Activated T-helper 1 cell treated with anti-CD3 and anti-CD28 coated beads, Interleukin-12 subunit alpha, Interleukin-12 subunit beta, Interleukin-2, Interleukin-4 antibody, amounts not matched to agents 30 ng/mL and 10 ng/mL and 1 ng/mL, durations not matched to agents 14 hours and 24 hours and 36 hours (primary cell): ENCODE results near the gene SUFU. TPM values are rescaled to one million over a fixed set of nuclear protein-coding genes. Genes with fewer than 3 reads are reported as not detected.
"Not testable (repeated sequence)": the region's sequence is repeated elsewhere in the genome, so short reads cannot be mapped to it uniquely, and the experiment has no call there.

Source experiments
- DNase-seq: peaks from one replicate; pipeline ENCODE4 v3.0.0; 2021; ENCODE audit warnings: low spot score
- H3K27ac Mint-ChIP-seq: one replicate; pipeline ENCODE4 v1.8.0; 2021; ENCODE audit warnings: mild to moderate bottlenecking, mixed read lengths
- H3K27me3 Mint-ChIP-seq: one replicate; pipeline ENCODE4 v1.8.0; 2022; ENCODE audit warnings: mild to moderate bottlenecking, moderate library complexity, mixed read lengths; ENCODE audit not compliant: insufficient read depth
- H3K36me3 Mint-ChIP-seq: one replicate; pipeline ENCODE4 v1.8.0; 2021; ENCODE audit warnings: low read depth, mixed read lengths
- H3K4me1 Mint-ChIP-seq: one replicate; pipeline ENCODE4 v1.8.0; 2021; ENCODE audit warnings: low read depth, mixed read lengths
- H3K4me3 Mint-ChIP-seq: one replicate; pipeline ENCODE4 v1.8.0; 2021; ENCODE audit warnings: mild to moderate bottlenecking, moderate library complexity, mixed read lengths
- H3K9me3 Mint-ChIP-seq: one replicate; pipeline ENCODE4 v1.8.0; 2021; ENCODE audit warnings: mixed read lengths
- intact Hi-C: fragments of 100-400 bp; cut with micrococcal nuclease; formaldehyde crosslinking; loops from one replicate; pipeline ENCODE4 v1.15.1; 2024
- total RNA-seq: library from RNA; stranded (reverse); gene quantifications from 2 replicates; pipeline ENCODE4 v1.2.3, GENCODE V29; 2022

Gene SUFU
- total RNA-seq, 1 donor from 2014 or later: 11.6 TPM

- peaks cover 8% of the 10 kb centered on the region for H3K4me1 Mint-ChIP-seq
- H3K9me3 Mint-ChIP-seq: no peaks in the 10 kb centered on the region
- no peak for DNase-seq
- H3K27ac Mint-ChIP-seq: no peak overlapping the region
- peaks cover 6% of the 10 kb centered on the region for H3K27me3 Mint-ChIP-seq
- peaks cover 7% of the 10 kb centered on the region for H3K36me3 Mint-ChIP-seq
- H3K4me3 Mint-ChIP-seq: no peak overlapping the region
- intact Hi-C loops: no loop called here
These were observed 23.8 kb downstream of the SUFU start for GRCh38 chr10:102527546-102527945.

- Mint-ChIP-seq H3K36me3 (no peaks in the 10 kb centered on the region), H3K4me3 (no peak overlapping the region), H3K27me3 (peaks cover 4% of the 10 kb centered on the region), H3K27ac (no peak overlapping the region), H3K4me1 (peaks cover 5% of the 10 kb centered on the region), H3K9me3 (no peaks in the 10 kb centered on the region)
- intact Hi-C loops: no loop called here
- no peak for DNase-seq
These were observed 30.6 kb downstream of the SUFU start for GRCh38 chr10:102534333-102534732.

- not testable (repeated sequence) for H3K27ac Mint-ChIP-seq
These were observed 31.2 kb downstream of the SUFU start for GRCh38 chr10:102534966-102535365.

GRCh38 chr10:102535481-102536147 is 31.8 kb downstream of the SUFU start:
- Mint-ChIP-seq H3K36me3 (no peaks in the 10 kb centered on the region), H3K27ac (no peak overlapping the region), H3K27me3 (peaks cover 4% of the 10 kb centered on the region), H3K4me1 (peaks cover 4% of the 10 kb centered on the region), H3K4me3 (no peak overlapping the region), H3K9me3 (no peaks in the 10 kb centered on the region)
- intact Hi-C loops: no loop called here
- no peak for DNase-seq

More at GRCh38 chr10:102534966-102535365, 31.2 kb downstream of the SUFU start:
- H3K27me3 Mint-ChIP-seq, H3K9me3 Mint-ChIP-seq, H3K4me1 Mint-ChIP-seq, DNase-seq, H3K36me3 Mint-ChIP-seq, H3K4me3 Mint-ChIP-seq, intact Hi-C loops: not testable (repeated sequence)

- no peaks in the 10 kb centered on the region for H3K27me3 Mint-ChIP-seq
- intact Hi-C loops: no loop called here
- DNase-seq: no peak
- H3K36me3 Mint-ChIP-seq: no peaks in the 10 kb centered on the region
- H3K4me1 Mint-ChIP-seq: no peaks in the 10 kb centered on the region
- H3K4me3 Mint-ChIP-seq: no peak overlapping the region
- H3K9me3 Mint-ChIP-seq: no peaks in the 10 kb centered on the region
- no peak overlapping the region for H3K27ac Mint-ChIP-seq
These were observed 33.6 kb downstream of the SUFU start for GRCh38 chr10:102537367-102537766.

- Mint-ChIP-seq H3K27ac (no peak overlapping the region), H3K4me3 (no peak overlapping the region)
These were observed 34.2 kb downstream of the SUFU start for GRCh38 chr10:102537948-102538347.

GRCh38 chr10:102538811-102539210 is 35.0 kb downstream of the SUFU start:
- no peaks in the 10 kb centered on the region for H3K36me3 Mint-ChIP-seq
- no peaks in the 10 kb centered on the region for H3K9me3 Mint-ChIP-seq
- H3K4me1 Mint-ChIP-seq: peaks cover 7% of the 10 kb centered on the region
- no peaks in the 10 kb centered on the region for H3K27me3 Mint-ChIP-seq
- DNase-seq: no peak
- H3K27ac Mint-ChIP-seq: no peak overlapping the region
- intact Hi-C loops: no loop called here
- no peak overlapping the region for H3K4me3 Mint-ChIP-seq

More at GRCh38 chr10:102537948-102538347, 34.2 kb downstream of the SUFU start:
- intact Hi-C loops: no loop called here
- peaks cover 5% of the 10 kb centered on the region for H3K4me1 Mint-ChIP-seq
- DNase-seq: no peak
- H3K36me3 Mint-ChIP-seq: no peaks in the 10 kb centered on the region
- no peaks in the 10 kb centered on the region for H3K27me3 Mint-ChIP-seq
- no peaks in the 10 kb centered on the region for H3K9me3 Mint-ChIP-seq

GRCh38 chr10:102540023-102540422 is 36.3 kb downstream of the SUFU start:
- no peak overlapping the region for H3K4me3 Mint-ChIP-seq
- DNase-seq: no peak
- no peak overlapping the region for H3K27ac Mint-ChIP-seq
- H3K27me3 Mint-ChIP-seq: no peaks in the 10 kb centered on the region
- no peaks in the 10 kb centered on the region for H3K9me3 Mint-ChIP-seq
- peaks cover 7% of the 10 kb centered on the region for H3K4me1 Mint-ChIP-seq
- no peaks in the 10 kb centered on the region for H3K36me3 Mint-ChIP-seq
- intact Hi-C loops: loop anchor here (1.0 kb wide), 1 partner anchor 38 kb away; the partner anchor contains the start of gene ACTR1A

- DNase-seq: no peak
- H3K4me1 Mint-ChIP-seq: peaks cover 7% of the 10 kb centered on the region
- no peaks in the 10 kb centered on the region for H3K9me3 Mint-ChIP-seq
- intact Hi-C loops: no loop called here
- H3K4me3 Mint-ChIP-seq: no peak overlapping the region
- peaks cover 2% of the 10 kb centered on the region for H3K27me3 Mint-ChIP-seq
- H3K36me3 Mint-ChIP-seq: peaks cover 3% of the 10 kb centered on the region
- no peak overlapping the region for H3K27ac Mint-ChIP-seq
These were observed 39.1 kb downstream of the SUFU start for GRCh38 chr10:102542800-102543418.

- Mint-ChIP-seq H3K4me3 (no peak overlapping the region), H3K36me3 (peaks cover 5% of the 10 kb centered on the region), H3K27ac (no peak overlapping the region), H3K27me3 (peaks cover 2% of the 10 kb centered on the region), H3K4me1 (peaks cover 7% of the 10 kb centered on the region), H3K9me3 (no peaks in the 10 kb centered on the region)
- DNase-seq: no peak
- intact Hi-C loops: no loop called here
These were observed 41.6 kb downstream of the SUFU start for GRCh38 chr10:102545265-102545871.

GRCh38 chr10:102545997-102546396 is 42.2 kb downstream of the SUFU start:
- intact Hi-C loops: no loop called here
- Mint-ChIP-seq H3K9me3 (no peaks in the 10 kb centered on the region), H3K4me3 (no peak overlapping the region), H3K27me3 (peaks cover 2% of the 10 kb centered on the region), H3K36me3 (peaks cover 8% of the 10 kb centered on the region), H3K27ac (no peak overlapping the region), H3K4me1 (peaks cover 7% of the 10 kb centered on the region)
- no peak for DNase-seq

GRCh38 chr10:102546606-102547320 is 43.0 kb downstream of the SUFU start:
- H3K4me3 Mint-ChIP-seq: no peak overlapping the region
- no peak overlapping the region for H3K27ac Mint-ChIP-seq
- peaks cover 2% of the 10 kb centered on the region for H3K27me3 Mint-ChIP-seq

GRCh38 chr10:102549549-102549948 is 45.8 kb downstream of the SUFU start:
- DNase-seq: no peak
- Mint-ChIP-seq H3K4me1 (no peaks in the 10 kb centered on the region), H3K4me3 (no peak overlapping the region), H3K36me3 (peaks cover 12% of the 10 kb centered on the region), H3K9me3 (no peaks in the 10 kb centered on the region), H3K27me3 (peaks cover 2% of the 10 kb centered on the region), H3K27ac (no peak overlapping the region)
- intact Hi-C loops: no loop called here

More at GRCh38 chr10:102546606-102547320, 43.0 kb downstream of the SUFU start:
- intact Hi-C loops: no loop called here
- Mint-ChIP-seq H3K36me3 (peaks cover 12% of the 10 kb centered on the region), H3K9me3 (no peaks in the 10 kb centered on the region), H3K4me1 (peaks cover 7% of the 10 kb centered on the region)
- no peak for DNase-seq
